Naive thymus-derived CD8-positive, alpha-beta T cell (primary cell): Measurements from ENCODE around the gene SLC15A4. TPM values are rescaled to one million over a fixed set of nuclear protein-coding genes. Genes with fewer than 3 reads are reported as not detected.

ENCODE experiments used
- ATAC-seq, 2 donors: fragments of 150-1000 bp; cut with Tn5 transposase in 1 of 2; sonication (Bioruptor Pico), chemical (Tn5 transposase) in 1 of 2; 1 replicate in 1 of 2; 2 replicates in 1 of 2; pipeline ENCODE4 v1.10.0; 2021; ENCODE audit warnings: mild to moderate bottlenecking in 2 of 2, moderate library complexity in 2 of 2
- POLR2A ChIA-PET: fragments of 350-600 bp; sonication (Branson Sonifier 250); formaldehyde crosslinking; loops from one replicate; lab custom pipeline; 2021; ENCODE audit warnings: antibody characterized with exemption; lab: Charles Lee
- DNase-seq, 10 donors: peaks; one replicate each; pipeline versions ENCODE4 v3.0.0 to v3.0.0-alpha.2; 2020 to 2022
- H3K27ac Mint-ChIP-seq, 10 donors: one replicate each; pipeline ENCODE4 v1.8.0; 2020 to 2022; ENCODE audit warnings: mild to moderate bottlenecking in 10 of 10, mixed read lengths in 10 of 10, moderate library complexity in 4 of 10, inconsistent platforms in 1 of 10
- H3K27me3 Mint-ChIP-seq, 5 donors: one replicate each; pipeline ENCODE4 v1.8.0; 2021 to 2022; ENCODE audit warnings: mixed read lengths in 5 of 5
- H3K36me3 Mint-ChIP-seq, 3 donors: one replicate each; pipeline ENCODE4 v1.8.0; 2020 to 2022; ENCODE audit warnings: mixed read lengths in 3 of 3, mild to moderate bottlenecking in 2 of 3, inconsistent platforms in 1 of 3
- H3K4me1 Mint-ChIP-seq, 4 donors: one replicate each; pipeline ENCODE4 v1.8.0; 2021 to 2022; ENCODE audit warnings: mixed read lengths in 4 of 4
- H3K4me3 Mint-ChIP-seq, 10 donors: one replicate each; pipeline ENCODE4 v1.8.0; 2020 to 2022; ENCODE audit warnings: mild to moderate bottlenecking in 10 of 10, mixed read lengths in 10 of 10, moderate library complexity in 6 of 10, inconsistent platforms in 1 of 10
- H3K9me3 Mint-ChIP-seq, 9 donors: one replicate each; pipeline ENCODE4 v1.8.0; 2020 to 2022; ENCODE audit warnings: mixed read lengths in 9 of 9, mild to moderate bottlenecking in 3 of 9, inconsistent platforms in 1 of 9, moderate library complexity in 1 of 9
- polyA plus RNA-seq, 3 donors: library from polyadenylated mRNA; unstranded; fragments of 300-500 nt; fragmentation: Illumina TruSeq; gene quantifications; one replicate each; pipeline ENCODE4 v1.2.3, GENCODE V29; 2021
- total RNA-seq, 8 experiments: library from RNA in 2 of 8; stranded (reverse) in 2 of 8; gene quantifications; one replicate each; pipeline ENCODE4 v1.2.3 and lab custom pipeline; 2021 to 2026

Gene SLC15A4
- total and polyA plus RNA-seq, 5 experiments from 2014 or later, result 2.1 to 17.9 (median 14.3) TPM

DNA sequence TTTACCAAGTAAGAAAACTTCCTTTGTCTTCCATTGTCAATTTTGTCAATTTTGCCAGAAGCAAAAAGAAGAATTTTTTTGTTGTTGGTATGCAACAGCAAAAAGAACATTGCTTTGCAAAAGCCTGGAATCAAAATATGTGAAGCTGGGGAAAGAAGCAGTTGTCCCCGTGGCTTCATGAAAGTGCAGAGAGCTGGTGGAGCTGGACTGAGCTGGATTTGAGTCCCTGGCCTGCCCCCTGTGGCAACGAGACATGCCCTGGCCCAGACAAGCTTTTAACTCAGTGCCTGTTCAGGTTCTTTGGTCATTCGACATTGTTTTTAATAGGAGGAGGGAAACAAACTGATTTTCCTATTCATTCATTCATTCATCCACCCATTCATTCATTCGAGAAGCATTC lies 70.3 kb downstream of the SLC15A4 start:
- H3K4me1 Mint-ChIP-seq, result peaks cover 0 to 5% (median 0%) of the 10 kb centered on the region in 4 donors

DNA sequence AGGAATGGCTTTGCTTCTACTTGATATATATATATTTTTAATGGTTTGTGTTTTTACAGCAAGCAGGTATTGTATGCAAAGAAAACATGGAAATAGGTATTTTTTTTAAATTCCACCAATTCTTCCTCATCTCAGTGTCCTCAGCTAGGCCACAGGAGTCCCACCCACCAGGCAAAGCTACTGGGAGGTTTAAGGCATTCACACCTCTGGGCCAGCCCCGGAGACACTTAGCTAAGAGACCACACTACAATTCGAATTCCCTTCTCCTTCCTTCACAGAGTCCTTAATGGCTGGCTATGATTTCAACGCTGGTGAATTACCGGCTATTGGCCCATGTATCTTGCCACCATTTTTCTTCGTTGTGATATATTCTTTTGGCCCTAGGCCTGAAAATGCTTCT lies 71.4 kb downstream of the SLC15A4 start:
- peaks cover 0 to 5% (median 0%) of the 10 kb centered on the region in 9 donors for H3K9me3 Mint-ChIP-seq
- H3K27me3 Mint-ChIP-seq, result peaks cover 0 to 9% (median 0%) of the 10 kb centered on the region in 5 donors
- no peak for ATAC-seq
- H3K4me1 Mint-ChIP-seq, result peaks cover 0 to 10% (median 1%) of the 10 kb centered on the region in 4 donors
- H3K27ac Mint-ChIP-seq, result no peak overlapping the region
- POLR2A ChIA-PET, result no interaction called here
- H3K36me3 Mint-ChIP-seq, result no peaks in the 10 kb centered on the region
- DNase-seq, result no peak
- H3K4me3 Mint-ChIP-seq, result no peak overlapping the region

More for the DNA sequence above, 70.3 kb downstream of the SLC15A4 start:
- DNase-seq, result no peak
- Mint-ChIP-seq H3K27ac (no peak overlapping the region), H3K36me3 (no peaks in the 10 kb centered on the region), H3K27me3 (peaks cover 0 to 5% (median 0%) of the 10 kb centered on the region in 5 donors), H3K9me3 (peaks cover 0 to 5% (median 0%) of the 10 kb centered on the region in 9 donors), H3K4me3 (no peak overlapping the region)
- ATAC-seq, result no peak
- POLR2A ChIA-PET, result no interaction called here

DNA sequence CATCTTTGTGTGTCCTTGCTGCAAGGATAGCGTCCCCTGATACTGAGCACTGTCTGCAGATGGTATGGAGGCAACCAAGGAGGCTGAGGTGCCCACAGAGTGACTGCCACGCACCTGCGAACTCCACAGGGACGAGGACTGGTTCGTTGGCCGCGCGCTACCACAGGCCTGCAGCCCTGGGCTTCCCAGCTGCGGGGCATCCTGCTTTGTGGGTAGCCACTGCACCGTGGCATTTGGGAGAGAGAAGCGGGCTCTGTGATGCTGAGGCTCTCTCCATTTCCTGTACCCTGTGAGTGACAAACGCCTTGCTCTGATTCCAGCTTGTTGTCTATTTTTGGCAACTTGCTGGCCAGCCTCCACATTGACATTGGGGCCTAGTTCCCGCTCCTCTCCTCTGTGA lies 76.3 kb downstream of the SLC15A4 start:
- ATAC-seq (no peak), DNase-seq (no peak)
- H3K27ac Mint-ChIP-seq, result peak overlapping the region in 2 of 10 donors; percentile 24 to 91
- H3K9me3 Mint-ChIP-seq, result no peaks in the 10 kb centered on the region
- H3K36me3 Mint-ChIP-seq, result no peaks in the 10 kb centered on the region
- peaks cover 0 to 12% (median 2%) of the 10 kb centered on the region in 5 donors for H3K27me3 Mint-ChIP-seq
- peaks cover 0 to 43% (median 1%) of the 10 kb centered on the region in 4 donors for H3K4me1 Mint-ChIP-seq
- POLR2A ChIA-PET, result no interaction called here
- H3K4me3 Mint-ChIP-seq, result no peak overlapping the region

DNA sequence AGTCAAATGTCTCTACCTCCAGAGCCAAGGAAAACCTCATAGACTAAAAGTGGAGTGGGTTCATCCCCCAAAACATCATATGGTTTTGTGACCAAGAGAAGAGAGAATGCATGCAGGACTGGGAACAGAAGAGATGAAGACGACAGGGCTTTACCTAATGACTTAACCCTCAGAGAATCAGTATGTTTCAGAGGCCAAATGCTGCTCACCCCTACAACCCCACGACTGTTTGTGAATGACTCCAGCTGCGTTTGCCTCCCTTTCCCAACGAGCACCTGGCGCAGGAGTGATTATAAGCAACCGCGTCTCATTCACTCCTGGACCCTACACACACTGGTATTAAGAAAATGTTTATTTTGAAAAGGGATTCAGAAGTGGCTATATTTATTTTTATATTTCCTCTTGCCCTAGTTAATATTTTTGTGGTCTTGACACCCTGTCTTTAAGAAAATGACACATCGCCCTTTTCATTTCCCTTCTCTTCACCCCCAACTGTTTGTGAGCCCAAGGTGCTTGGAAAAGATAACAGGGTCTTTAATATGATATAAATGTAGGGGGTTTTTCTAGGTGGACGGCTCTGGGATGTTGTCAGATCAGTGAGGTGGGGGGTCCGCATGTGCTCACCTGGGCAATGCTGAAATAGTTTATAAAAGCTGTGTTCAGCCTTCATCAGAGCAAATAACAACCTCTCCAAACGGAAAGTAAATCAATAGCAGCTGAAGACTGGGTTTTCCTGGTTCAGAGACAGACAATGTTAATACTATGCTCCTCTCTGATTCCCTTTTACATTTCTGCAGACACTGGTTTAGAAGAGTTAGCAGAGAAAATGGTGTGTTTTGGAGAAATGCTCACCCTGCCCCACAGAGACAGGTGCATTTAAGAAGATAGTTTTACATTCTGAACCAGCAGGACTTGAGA lies 77.7 kb downstream of the SLC15A4 start:
- H3K27me3 Mint-ChIP-seq, result peaks cover 0 to 12% (median 6%) of the 10 kb centered on the region in 5 donors
- no peak for ATAC-seq
- H3K36me3 Mint-ChIP-seq, result peaks cover 0 to 3% (median 0%) of the 10 kb centered on the region in 3 donors
- peak overlapping the region in 4 of 10 donors; percentile 15 to 82 (median 42) for H3K4me3 Mint-ChIP-seq
- H3K9me3 Mint-ChIP-seq, result no peaks in the 10 kb centered on the region
- peak in 1 of 10 donors; percentile 13 for DNase-seq
- POLR2A ChIA-PET, result no interaction called here
- peaks cover 0 to 43% (median 1%) of the 10 kb centered on the region in 4 donors for H3K4me1 Mint-ChIP-seq
- peak overlapping the region in 4 of 10 donors; percentile 21 to 91 (median 39) for H3K27ac Mint-ChIP-seq

DNA sequence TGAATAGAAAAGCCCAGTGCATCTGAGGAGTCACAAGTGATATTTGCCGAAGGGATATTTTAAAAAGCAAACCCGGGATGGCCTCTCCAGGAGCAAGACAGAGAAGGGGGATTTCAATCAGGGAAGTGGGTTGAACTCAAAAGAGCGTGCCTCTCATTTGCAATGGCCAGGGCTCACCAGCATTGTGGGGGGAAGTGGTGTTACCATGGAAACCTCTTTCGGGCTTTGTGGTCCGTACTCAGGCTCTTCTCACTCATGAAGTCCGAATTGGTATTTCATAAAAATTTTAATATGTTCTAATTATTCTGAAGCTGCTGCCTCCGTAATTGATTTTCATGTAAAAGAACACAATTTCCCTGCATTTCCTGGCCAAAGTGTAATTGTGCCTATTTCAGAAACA lies 79.8 kb downstream of the SLC15A4 start:
- peaks cover 0 to 40% (median 1%) of the 10 kb centered on the region in 4 donors for H3K4me1 Mint-ChIP-seq
- H3K9me3 Mint-ChIP-seq, result peaks cover 0 to 15% (median 7%) of the 10 kb centered on the region in 9 donors
- H3K27me3 Mint-ChIP-seq, result peaks cover 0 to 14% (median 6%) of the 10 kb centered on the region in 5 donors
- no peak overlapping the region for H3K4me3 Mint-ChIP-seq
- peaks cover 0 to 8% (median 0%) of the 10 kb centered on the region in 3 donors for H3K36me3 Mint-ChIP-seq
- no peak for DNase-seq
- H3K27ac Mint-ChIP-seq, result peak overlapping the region in 2 of 10 donors; percentile 9 to 84
- POLR2A ChIA-PET, result no interaction called here
- no peak for ATAC-seq

Other genes with a start within 250 kb of the SLC15A4 start
- not detected for gene GLT1D1, start 29.5 kb upstream of the SLC15A4 start, total RNA-seq
- gene GLT1D1, start 29.5 kb upstream of the SLC15A4 start, polyA plus RNA-seq, result not detected